Ovary (tissue), 3 donors: ENCODE data around the gene DTX2.

Source experiments
- CTCF ChIP-seq, 3 donors: fragments of 450-650 bp in 2 of 3; fragments of 200-600 bp in 1 of 3; IDR thresholded peaks; one replicate each; pipeline versions ENCODE4 v1.5.1 to v1.8.0; 2016 to 2022; ENCODE audit warnings: antibody characterized with exemption in 3 of 3, mild to moderate bottlenecking in 1 of 3
- EP300 ChIP-seq: sonication (generic); formaldehyde crosslinking; IDR thresholded peaks from one replicate; pipeline ENCODE4 v1.6.1; 2017; ENCODE audit warnings: antibody characterized with exemption
- donor health status: DM: no; HTN: no; CAD: no.

- peak in 2 of 3 donors; percentile 34 to 60 for TF ChIP-seq CTCF (IDR thresholded peaks at IDR 0.05)
- no peak for TF ChIP-seq EP300
Measured at GRCh38 chr7:76515999-76516443, 54.5 kb downstream of the DTX2 start.
